NOMO-1 (cell line): ENCODE results near the gene DTHD1.
A peak's percentile ranks its signal among the peaks of the same experiment; 100 is the strongest.

Experiments used
- DNase-seq, 2 experiments: peaks; one replicate each; lab custom pipeline; 2025; ENCODE audit not compliant: unreplicated experiment in 2 of 2; lab: John Stamatoyannopoulos, UW

DTHD1 gene

DNA sequence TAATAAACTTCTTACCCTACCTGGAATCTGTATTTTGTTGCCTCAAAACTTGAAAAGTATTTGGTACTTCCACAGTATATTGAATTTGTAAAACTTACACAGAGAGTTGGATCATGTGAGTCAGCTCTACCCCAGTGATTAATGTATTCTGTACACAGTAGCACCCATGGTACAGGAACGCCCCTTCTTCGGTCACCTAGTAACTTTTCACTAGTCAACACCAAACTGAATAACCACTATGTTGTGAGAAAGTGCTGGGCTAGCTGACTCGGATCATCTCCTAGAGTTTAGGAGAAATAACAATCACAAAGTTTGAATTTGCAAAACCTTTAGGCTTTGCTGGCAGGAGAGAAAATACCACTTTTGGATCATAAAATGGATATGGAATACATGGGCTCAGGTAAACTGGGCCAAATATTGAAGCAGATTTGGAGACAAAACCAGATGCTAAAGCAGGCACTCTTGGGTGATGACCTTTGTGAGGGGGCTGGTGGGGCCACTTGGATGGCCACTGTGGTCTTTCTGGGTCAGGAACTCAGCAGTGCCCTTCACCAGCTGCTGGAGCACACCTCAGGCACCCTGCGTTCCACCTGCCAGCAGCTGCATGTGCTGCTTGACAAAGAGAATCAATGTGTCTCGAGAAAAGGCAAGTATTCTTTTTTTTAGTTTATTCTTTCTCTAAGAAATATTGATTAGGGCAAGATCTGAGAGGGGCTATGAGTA is at the start of gene DTHD1:
Gene DTHD1, plus strand, starts transcription at position 233 of the 723 bp plus-strand sequence. Its CDS starts 143 bp downstream, at position 376.
- no peak for DNase-seq

DNA sequence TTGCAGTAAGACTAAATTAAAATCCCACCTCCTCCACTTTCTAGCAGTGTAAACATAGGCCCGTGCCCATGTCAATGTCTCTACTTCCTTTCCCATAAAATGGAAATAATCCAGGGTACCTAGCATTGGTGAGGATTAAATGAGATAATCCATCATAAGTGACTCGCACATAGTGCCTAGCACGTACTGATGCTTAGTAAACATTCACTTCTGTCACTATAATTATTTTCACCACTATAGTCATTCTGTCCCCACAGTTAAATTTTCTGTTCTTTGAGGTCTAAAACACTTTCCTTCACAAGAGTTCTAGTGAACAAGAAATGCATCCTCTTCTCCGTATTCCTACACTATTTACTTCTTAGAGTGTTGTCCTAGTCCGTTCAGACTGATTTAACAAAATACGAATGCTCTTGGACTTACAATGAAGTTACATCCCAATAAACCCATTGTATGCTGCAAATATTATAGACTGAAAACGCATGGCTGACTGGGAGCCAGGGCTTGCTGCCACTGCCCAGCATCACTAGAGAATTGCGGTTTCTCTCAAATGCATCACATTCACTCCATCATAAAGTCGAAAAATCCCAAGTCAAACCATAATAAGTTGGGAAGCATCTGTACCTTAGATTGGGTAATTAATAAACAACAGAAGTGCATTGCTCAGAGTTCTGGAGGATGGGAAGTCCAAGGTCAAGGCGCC is 47.7 kb upstream of the DTHD1 start:
- no peak for DNase-seq

DNA sequence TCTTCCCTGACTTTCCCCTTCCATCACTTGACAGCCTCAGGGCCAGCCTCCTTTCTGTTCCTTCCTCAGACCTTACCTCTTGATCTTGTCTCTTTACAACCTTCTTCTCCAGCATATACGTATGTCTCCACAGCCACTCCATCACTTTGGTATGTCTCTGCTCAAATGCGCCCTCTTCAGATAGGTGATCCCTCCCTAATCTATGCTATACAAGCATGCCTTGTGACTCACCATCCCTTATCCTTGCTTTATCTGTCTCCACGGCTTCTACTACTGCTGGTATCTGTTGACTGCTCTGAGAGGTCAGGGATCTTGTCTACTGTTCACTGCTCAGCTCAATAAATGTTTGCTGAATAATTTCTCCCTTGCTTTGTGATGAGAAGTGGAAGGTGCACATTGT is 46.1 kb upstream of the DTHD1 start:
- DNase-seq, result no peak

DNA sequence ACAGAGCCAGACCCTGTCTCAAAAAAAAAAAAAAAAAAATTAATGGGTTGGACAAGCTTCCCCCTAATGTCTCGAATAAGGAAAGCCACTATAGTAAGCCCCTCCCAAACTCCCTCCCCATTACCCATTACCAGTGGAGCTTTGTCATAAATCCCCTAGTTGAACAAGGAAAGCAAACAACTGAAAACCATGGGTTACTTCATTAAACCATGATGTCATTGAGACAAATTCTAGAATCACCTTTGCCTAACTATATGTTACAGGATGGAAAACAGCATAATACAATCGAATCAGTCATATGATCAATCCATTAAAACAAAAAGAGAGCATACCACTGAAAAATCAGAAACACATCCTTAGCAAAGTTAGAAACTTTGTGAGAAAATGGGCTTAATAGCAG is 45.3 kb upstream of the DTHD1 start:
- DNase-seq, result no peak

- peak; percentile 25 to 37 for DNase-seq
Measured at GRCh38 chr4:36237366-36238313, 43.8 kb upstream of the DTHD1 start.

GRCh38 chr4:36241771-36242170 is 39.6 kb upstream of the DTHD1 start:
- no peak for DNase-seq

GRCh38 chr4:36242629-36243354 is 38.6 kb upstream of the DTHD1 start:
- DNase-seq, result no peak

DNA sequence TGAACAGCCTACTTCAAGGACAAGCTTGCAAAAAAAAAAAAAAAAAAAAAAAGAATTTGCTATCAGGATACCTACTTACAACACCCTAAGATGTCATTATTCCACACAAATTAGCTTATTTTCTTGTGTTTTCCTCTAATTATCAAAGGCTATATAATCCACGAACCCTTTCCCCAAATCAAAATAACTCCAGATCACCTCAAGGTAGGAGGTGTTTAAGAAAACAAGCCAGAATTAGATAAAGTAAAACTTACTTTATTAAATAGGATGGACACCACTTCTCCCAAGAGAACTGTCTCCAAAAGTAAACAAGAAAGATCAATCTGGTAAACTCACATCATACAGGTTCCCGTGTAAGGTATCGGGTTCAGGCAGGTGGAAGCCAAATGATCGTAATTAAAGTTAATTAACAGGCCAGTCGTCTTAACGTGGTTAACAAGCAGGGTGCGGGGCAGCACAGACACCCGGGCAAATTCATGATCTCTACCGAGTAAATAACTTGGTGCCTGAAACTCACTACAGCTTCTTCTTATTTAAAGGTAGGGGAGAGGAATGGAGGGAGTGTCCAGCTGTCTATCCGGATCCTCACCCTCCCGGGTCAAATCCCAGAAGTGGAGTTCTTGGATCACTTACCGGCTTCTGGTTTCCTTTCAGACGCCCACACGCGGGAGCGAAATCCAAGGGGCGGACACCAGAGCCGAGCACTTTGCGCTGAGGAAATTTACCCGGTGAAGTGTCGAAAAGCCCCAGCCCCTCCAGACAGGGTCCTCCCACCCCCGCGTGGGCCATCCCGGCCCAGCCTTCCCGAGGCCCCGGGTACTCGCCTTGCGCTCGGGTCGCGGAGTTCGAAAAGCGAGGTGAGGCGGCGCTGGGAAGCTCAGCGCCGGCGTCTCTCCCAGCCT is 37.8 kb upstream of the DTHD1 start:
- peak in 1 of 2 experiments; percentile 3 for DNase-seq

GRCh38 chr4:36244257-36245082 is 36.9 kb upstream of the DTHD1 start, which contains the start of gene ARAP2:
Gene ARAP2, minus strand, starts transcription at chr4:36244514. Its CDS starts 15,028 bp downstream, at chr4:36229486.
- DNase-seq, result peak; percentile 41 to 49

GRCh38 chr4:36249610-36250009 is 31.8 kb upstream of the DTHD1 start:
- DNase-seq, result no peak

DNA sequence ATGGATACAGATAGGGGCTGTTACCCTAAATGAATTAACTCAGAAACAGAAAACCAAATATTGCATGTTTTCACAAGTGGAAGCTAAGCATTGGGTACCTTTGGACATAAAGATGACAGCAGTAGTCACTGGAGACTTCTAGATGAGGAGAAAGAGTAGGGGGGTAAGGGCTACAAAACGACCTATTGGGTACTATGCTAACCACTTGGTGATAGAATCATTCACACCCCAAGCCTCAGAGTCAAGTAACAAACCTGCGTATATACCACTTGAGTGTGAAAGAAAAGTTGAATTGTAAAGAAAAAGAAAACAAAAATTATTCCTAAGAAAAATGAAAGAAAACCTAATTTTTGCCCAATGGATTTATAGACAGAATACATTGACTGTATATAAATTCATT is 29.4 kb upstream of the DTHD1 start:
- DNase-seq, result no peak

- DNase-seq, result no peak
Measured at GRCh38 chr4:36254371-36254770, 27.0 kb upstream of the DTHD1 start.

DNA sequence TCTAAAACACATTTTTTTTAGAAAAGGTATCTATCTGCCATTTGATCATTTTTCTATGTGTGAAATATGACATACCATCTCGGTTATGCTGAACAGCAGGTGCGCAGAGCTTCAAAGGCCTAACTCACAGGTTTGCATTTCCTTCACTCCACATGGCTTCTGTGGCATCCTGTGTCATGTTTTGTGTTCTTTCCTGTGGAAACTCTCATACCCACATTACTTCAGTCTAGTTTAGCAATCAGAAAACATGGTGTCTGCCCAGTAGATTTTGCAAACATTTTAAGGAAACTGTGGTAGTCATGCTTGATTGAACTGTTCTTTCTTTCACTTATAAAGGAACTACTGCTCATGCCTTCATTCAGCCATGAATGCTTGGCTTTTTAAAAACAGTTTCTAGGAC is 25.8 kb upstream of the DTHD1 start:
- DNase-seq, result peak; percentile 41 to 91

DNA sequence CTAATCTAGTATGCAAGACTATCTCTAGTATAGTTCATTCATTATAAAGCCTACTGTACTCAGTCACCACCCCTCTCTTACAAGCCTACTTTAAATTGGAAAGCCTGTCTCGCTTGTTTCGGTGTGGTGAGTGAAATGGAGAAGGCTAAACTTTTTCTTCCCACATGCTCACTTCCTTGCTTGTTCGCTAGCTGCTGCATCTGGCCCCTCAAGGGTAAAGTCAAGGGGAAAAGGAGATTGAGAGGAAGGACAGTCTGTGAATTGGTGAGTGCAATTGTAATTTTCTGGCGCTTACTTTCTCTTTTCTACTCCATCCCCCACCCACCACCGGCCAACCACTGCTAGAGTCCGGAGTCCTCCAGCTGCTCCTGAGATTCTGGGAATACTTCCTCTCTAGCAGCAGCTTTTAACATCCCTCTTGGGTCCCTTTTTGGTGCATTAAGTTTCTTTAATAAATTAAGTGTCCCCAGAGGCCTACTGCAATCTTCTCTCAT is 25.0 kb upstream of the DTHD1 start:
- DNase-seq, result peak; percentile 10 to 38

DNA sequence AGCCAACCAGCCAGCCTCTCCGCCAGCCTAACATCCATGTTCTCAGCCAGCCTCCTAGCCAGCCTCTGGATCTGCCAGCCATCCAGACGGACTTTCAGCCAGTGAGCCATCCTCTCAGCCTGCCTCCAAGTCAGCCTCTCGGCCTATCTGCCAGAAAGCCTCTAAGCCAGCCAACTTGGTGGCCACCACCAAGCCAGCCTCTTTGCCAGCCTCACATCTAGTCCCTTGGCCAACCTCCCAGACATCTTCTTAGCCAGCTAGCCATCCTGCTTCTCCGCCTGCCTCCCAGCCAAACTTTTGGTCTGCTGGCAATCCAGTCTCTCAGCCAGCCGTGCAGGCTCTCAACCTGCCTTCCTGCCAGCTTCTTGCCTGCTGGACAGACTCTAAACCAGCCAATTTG is 20.7 kb upstream of the DTHD1 start:
- DNase-seq, result no peak

DNA sequence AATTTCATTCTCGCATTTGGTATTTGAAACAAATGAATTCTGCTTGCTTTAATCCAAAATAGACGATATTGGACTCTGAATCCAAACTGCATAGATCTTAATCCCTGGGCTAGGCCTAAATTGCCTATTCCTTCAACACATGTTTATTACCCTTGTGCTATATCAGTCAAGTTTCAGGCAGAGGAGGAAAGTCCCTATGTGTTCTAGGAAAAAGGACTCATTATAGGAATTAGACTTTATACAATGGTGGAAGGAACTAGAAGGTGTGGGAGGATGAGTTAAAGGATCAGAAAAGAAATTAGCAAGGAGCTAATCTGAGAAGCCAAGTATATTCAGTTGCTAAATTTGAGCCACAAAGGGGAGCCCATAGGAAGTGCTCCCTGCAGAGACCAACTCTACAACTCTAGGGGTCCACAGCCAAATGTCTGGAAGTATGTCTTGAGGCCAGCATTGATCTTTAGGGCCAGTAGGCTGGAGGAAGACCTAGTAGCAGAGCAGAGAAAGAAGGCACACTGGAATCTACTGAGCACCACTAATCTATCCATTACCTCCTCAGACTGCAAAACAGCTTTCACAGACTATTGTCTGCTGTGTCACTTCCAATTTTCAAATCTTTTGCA is 17.1 kb upstream of the DTHD1 start:
- DNase-seq, result no peak

- DNase-seq, result peak in 1 of 2 experiments; percentile 70
Measured at GRCh38 chr4:36267486-36268268, 13.7 kb upstream of the DTHD1 start.
